ENCODE results near the gene CFAP74.

Gene CFAP74

GRCh38 chr1:2001773-2002411, 1.7 kb downstream of the CFAP74 start:
- Histone ChIP-seq H2AFZ (ENCODE audit: low read depth, low read length) (no peak overlapping the region), H4K20me1 (ENCODE audit: insufficient read depth, low read length) (no peaks in the 10 kb centered on the region), H3K4me2 (ENCODE audit: insufficient read depth, low read length) (no peak overlapping the region), H3K79me2 (ENCODE audit: insufficient read depth, low read length) (no peaks in the 10 kb centered on the region), H3K36me3 (ENCODE audit: insufficient read depth, low read length) (no peaks in the 10 kb centered on the region), H3K27ac (ENCODE audit: low read length) (no peak overlapping the region), H3K4me3 (ENCODE audit: low read depth in 1 of 2, low read length in 2 of 2) (no peak overlapping the region), H3K9me3 (ENCODE audit: insufficient read depth, low read length, severe bottlenecking) (no peaks in the 10 kb centered on the region), H3K9ac (ENCODE audit: low read depth, low read length) (no peak overlapping the region), H3K27me3 (ENCODE audit: insufficient read depth, low read length, poor library complexity) (no peaks in the 10 kb centered on the region), H3K4me1 (ENCODE audit: insufficient read depth, low read length) (no peaks in the 10 kb centered on the region)
- TF ChIP-seq EZH2 (IDR thresholded peaks at IDR 0.05; ENCODE audit: borderline replicate concordance, low read depth, low read length, severe bottlenecking) (no peak), CTCF (IDR thresholded peaks at IDR 0.05; ENCODE audit: borderline replicate concordance, extremely low read depth, low read length, poor library complexity, severe bottlenecking) (no peak)
- no peak for ATAC-seq (ENCODE audit: insufficient read depth, low read depth)
- DNase-seq = no peak

- H3K9ac ChIP-seq (ENCODE audit: low read depth, low read length) = no peak overlapping the region
- no peak for TF ChIP-seq CTCF (IDR thresholded peaks at IDR 0.05; ENCODE audit: borderline replicate concordance, extremely low read depth, low read length, poor library complexity, severe bottlenecking)
- no peak for TF ChIP-seq EZH2 (IDR thresholded peaks at IDR 0.05; ENCODE audit: borderline replicate concordance, low read depth, low read length, severe bottlenecking)
- no peaks in the 10 kb centered on the region for H3K27me3 ChIP-seq (ENCODE audit: insufficient read depth, low read length, poor library complexity)
- H3K36me3 ChIP-seq (ENCODE audit: insufficient read depth, low read length) = no peaks in the 10 kb centered on the region
- no peak for ATAC-seq (ENCODE audit: insufficient read depth, low read depth)
- no peak overlapping the region for H3K4me2 ChIP-seq (ENCODE audit: insufficient read depth, low read length)
- DNase-seq = no peak
- H3K4me3 ChIP-seq (ENCODE audit: low read depth in 1 of 2, low read length in 2 of 2) = no peak overlapping the region
- H3K9me3 ChIP-seq (ENCODE audit: insufficient read depth, low read length, severe bottlenecking) = no peaks in the 10 kb centered on the region
- H2AFZ ChIP-seq (ENCODE audit: low read depth, low read length) = no peak overlapping the region
- no peak overlapping the region for H3K27ac ChIP-seq (ENCODE audit: low read length)
- no peaks in the 10 kb centered on the region for H3K79me2 ChIP-seq (ENCODE audit: insufficient read depth, low read length)
- H3K4me1 ChIP-seq (ENCODE audit: insufficient read depth, low read length) = peaks cover 7% of the 10 kb centered on the region
- no peaks in the 10 kb centered on the region for H4K20me1 ChIP-seq (ENCODE audit: insufficient read depth, low read length)
Measured at GRCh38 chr1:2000850-2001249, 2.7 kb downstream of the CFAP74 start.

DNA sequence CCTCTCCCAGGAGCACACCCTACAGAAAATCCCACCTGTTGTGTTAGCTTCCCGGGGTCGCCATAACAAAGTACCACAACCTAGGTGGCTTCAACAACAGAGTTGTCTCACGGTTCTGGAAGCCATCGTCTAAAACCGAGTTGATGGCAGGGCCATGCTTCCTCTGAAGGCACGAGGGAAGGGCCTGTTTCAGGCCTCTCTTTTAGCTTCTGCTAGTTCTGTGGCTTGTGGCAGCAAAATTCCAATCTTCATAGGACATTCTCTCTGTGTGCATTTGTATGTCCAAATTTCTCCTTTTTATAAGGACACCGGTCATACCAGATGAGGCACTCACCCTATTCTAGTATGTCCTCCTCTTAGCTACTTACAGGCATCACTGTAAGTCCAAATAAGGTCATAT, 3.2 kb downstream of the CFAP74 start:
- no peak overlapping the region for H3K4me2 ChIP-seq (ENCODE audit: insufficient read depth, low read length)
- H2AFZ ChIP-seq (ENCODE audit: low read depth, low read length) = no peak overlapping the region
- H3K27ac ChIP-seq (ENCODE audit: low read length) = no peak overlapping the region
- no peak for DNase-seq
- no peaks in the 10 kb centered on the region for H3K9me3 ChIP-seq (ENCODE audit: insufficient read depth, low read length, severe bottlenecking)
- no peak for TF ChIP-seq EZH2 (IDR thresholded peaks at IDR 0.05; ENCODE audit: borderline replicate concordance, low read depth, low read length, severe bottlenecking)
- no peak for TF ChIP-seq CTCF (IDR thresholded peaks at IDR 0.05; ENCODE audit: borderline replicate concordance, extremely low read depth, low read length, poor library complexity, severe bottlenecking)
- H3K4me1 ChIP-seq (ENCODE audit: insufficient read depth, low read length) = peaks cover 10% of the 10 kb centered on the region
- no peaks in the 10 kb centered on the region for H4K20me1 ChIP-seq (ENCODE audit: insufficient read depth, low read length)
- no peak overlapping the region for H3K9ac ChIP-seq (ENCODE audit: low read depth, low read length)
- H3K27me3 ChIP-seq (ENCODE audit: insufficient read depth, low read length, poor library complexity) = no peaks in the 10 kb centered on the region
- H3K79me2 ChIP-seq (ENCODE audit: insufficient read depth, low read length) = no peaks in the 10 kb centered on the region
- no peak for ATAC-seq (ENCODE audit: insufficient read depth, low read depth)
- no peaks in the 10 kb centered on the region for H3K36me3 ChIP-seq (ENCODE audit: insufficient read depth, low read length)
- H3K4me3 ChIP-seq (ENCODE audit: low read depth in 1 of 2, low read length in 2 of 2) = no peak overlapping the region

All from DND-41 (cell line).